ENCODE results near the gene SLC7A7.
"Not testable (repeated sequence)": the region's sequence is repeated elsewhere in the genome, so short reads cannot be mapped to it uniquely, and the experiment has no call there.

GRCh38 chr14:22854296-22854695 is 39.1 kb upstream of the SLC7A7 start:
- TF ChIP-seq POLR2A, CTCF, POLR2AphosphoS5 (IDR thresholded peaks at IDR 0.05): not testable (repeated sequence)
